Upper lobe of left lung (tissue), 4 donors: ENCODE results near the gene HGF.
"Not testable (repeated sequence)": the region's sequence is repeated elsewhere in the genome, so short reads cannot be mapped to it uniquely, and the experiment has no call there.

ENCODE experiments used
- POLR2AphosphoS5 ChIP-seq, 2 donors: sonication (generic); formaldehyde crosslinking; IDR thresholded peaks; one replicate each; pipeline ENCODE4 v1.5.1; 2017; ENCODE audit warnings: antibody characterized with exemption in 2 of 2
- TF ChIP-seq, protein P1 (sequence below), 6 experiments: fragments of 450-650 bp in 4 of 6; fragments of 200-600 bp in 2 of 6; sonication (generic) in 2 of 6; IDR thresholded peaks; one replicate each; pipeline ENCODE4 v1.5.1; 2016 to 2019; ENCODE audit warnings: antibody characterized with exemption in 6 of 6

DNA sequence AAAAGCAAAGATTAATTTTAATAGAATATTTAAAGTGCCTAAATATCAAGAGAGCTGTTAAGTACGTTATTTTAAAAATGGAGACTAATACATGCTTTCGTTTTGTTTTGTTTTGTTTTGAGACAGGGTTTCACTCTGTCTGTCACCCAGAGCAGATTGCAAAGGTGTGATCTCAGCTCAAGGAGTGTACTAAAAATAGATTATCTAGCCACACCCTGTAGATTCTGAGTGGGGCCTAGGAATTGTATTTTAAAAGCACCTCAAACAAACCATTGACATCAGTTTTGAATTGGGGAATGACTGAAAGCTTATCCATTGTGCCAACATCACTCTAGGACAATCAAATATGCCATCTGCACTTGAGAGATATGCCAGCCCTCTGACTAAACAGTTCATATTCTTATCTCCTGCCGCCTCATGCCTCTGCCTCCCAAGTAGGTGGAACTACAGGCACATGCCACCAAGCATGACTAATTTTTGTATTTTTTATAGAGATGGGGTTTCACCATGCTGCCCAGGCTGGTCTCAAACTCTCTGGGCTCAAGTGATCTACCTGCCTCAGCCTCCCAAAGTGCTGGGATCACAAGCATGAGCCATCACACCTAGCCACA is 43.1 kb upstream of the HGF start:
- not testable (repeated sequence) for TF ChIP-seq POLR2AphosphoS5 (IDR thresholded peaks at IDR 0.05)
- TF ChIP-seq, protein P1, sequence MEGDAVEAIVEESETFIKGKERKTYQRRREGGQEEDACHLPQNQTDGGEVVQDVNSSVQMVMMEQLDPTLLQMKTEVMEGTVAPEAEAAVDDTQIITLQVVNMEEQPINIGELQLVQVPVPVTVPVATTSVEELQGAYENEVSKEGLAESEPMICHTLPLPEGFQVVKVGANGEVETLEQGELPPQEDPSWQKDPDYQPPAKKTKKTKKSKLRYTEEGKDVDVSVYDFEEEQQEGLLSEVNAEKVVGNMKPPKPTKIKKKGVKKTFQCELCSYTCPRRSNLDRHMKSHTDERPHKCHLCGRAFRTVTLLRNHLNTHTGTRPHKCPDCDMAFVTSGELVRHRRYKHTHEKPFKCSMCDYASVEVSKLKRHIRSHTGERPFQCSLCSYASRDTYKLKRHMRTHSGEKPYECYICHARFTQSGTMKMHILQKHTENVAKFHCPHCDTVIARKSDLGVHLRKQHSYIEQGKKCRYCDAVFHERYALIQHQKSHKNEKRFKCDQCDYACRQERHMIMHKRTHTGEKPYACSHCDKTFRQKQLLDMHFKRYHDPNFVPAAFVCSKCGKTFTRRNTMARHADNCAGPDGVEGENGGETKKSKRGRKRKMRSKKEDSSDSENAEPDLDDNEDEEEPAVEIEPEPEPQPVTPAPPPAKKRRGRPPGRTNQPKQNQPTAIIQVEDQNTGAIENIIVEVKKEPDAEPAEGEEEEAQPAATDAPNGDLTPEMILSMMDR (IDR thresholded peaks at IDR 0.05): not testable (repeated sequence)
